ENCODE measurements around the gene STOX2.

DNA sequence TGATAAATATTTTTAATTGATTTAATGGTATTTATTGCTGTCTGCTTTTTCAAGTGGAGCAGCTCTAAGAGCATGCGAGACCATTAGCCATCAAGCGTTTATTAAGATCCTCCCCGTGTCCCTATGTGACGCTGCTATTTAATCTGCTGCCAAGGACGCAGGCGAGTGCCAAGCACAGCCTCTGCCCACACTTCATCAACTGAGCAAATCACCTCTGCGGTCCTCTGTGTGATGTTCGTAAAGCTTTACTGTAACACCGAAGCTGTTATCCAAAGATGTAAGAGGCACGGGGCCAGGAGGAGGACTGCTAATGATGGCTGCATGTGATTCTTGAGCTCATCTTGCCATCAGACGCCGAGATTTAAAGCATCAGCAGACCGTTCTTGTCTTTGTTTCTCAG is 79.5 kb downstream of the STOX2 start:
- TF ChIP-seq, protein P1, sequence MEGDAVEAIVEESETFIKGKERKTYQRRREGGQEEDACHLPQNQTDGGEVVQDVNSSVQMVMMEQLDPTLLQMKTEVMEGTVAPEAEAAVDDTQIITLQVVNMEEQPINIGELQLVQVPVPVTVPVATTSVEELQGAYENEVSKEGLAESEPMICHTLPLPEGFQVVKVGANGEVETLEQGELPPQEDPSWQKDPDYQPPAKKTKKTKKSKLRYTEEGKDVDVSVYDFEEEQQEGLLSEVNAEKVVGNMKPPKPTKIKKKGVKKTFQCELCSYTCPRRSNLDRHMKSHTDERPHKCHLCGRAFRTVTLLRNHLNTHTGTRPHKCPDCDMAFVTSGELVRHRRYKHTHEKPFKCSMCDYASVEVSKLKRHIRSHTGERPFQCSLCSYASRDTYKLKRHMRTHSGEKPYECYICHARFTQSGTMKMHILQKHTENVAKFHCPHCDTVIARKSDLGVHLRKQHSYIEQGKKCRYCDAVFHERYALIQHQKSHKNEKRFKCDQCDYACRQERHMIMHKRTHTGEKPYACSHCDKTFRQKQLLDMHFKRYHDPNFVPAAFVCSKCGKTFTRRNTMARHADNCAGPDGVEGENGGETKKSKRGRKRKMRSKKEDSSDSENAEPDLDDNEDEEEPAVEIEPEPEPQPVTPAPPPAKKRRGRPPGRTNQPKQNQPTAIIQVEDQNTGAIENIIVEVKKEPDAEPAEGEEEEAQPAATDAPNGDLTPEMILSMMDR (IDR thresholded peaks at IDR 0.05 in 8 of 11, conservative IDR thresholded peaks at IDR 0.05 in 3 of 11), result no peak
- TF ChIP-seq POLR2AphosphoS5 (IDR thresholded peaks at IDR 0.05) (no peak), POLR2A (IDR thresholded peaks at IDR 0.05) (no peak)
